Measurements from ENCODE around the gene STXBP6.
"Not testable (repeated sequence)": the region's sequence is repeated elsewhere in the genome, so short reads cannot be mapped to it uniquely, and the experiment has no call there.

Gene STXBP6

DNA sequence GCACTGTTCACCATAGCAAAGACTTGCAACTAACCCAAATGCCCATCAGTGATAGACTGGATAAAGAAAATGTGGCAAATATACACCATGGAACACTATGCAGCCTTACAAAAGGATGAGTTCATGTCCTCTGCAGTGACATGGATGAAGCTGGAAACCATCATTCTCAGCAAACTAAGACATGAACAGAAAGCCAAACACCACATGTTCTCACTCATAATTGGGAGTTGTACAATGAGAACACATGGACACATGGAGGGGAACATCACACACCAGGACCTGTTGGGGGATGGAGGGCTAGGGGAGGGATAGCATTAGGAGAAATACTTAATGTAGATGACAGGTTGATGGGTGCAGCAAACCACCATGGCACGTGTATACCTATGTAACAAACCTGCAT, 276.4 kb downstream of the STXBP6 start:
- DNase-seq (ENCODE audit: low read depth in 2 of 3, low spot score in 1 of 3) = not testable (repeated sequence)

GRCh38 chr14:24766434-24766833, 283.5 kb downstream of the STXBP6 start:
- no peak for DNase-seq (ENCODE audit: low read depth in 2 of 3, low spot score in 1 of 3)

GRCh38 chr14:24761141-24761540, 288.8 kb downstream of the STXBP6 start:
- DNase-seq (ENCODE audit: low read depth in 2 of 3, low spot score in 1 of 3) = no peak

All from stimulated activated CD4-positive, alpha-beta T cell treated with anti-CD3 and anti-CD28 coated beads, Interleukin-12 subunit alpha, Interleukin-12 subunit beta, amount 100 ng/mL, for 48 hours (primary cell).